Fibroblast of lung (primary cell): ENCODE measurements around the gene DUSP14. TPM values are rescaled to one million over a fixed set of nuclear protein-coding genes. Genes with fewer than 3 reads are reported as not detected.
"Not testable (repeated sequence)": the region's sequence is repeated elsewhere in the genome, so short reads cannot be mapped to it uniquely, and the experiment has no call there.

Experiments used
- DNase-seq, 2 donors: peaks; one replicate each; pipeline versions ENCODE4 v3.0.0 to v3.0.0-alpha.2; 2010; ENCODE audit warnings: low read depth in 2 of 2
- H2AFZ ChIP-seq: 2 replicates; pipeline ENCODE4 v1.5.1; 2012; ENCODE audit warnings: low read length, control low read depth, inconsistent platforms
- H3K27ac ChIP-seq: 2 replicates; pipeline ENCODE4 v1.5.1; 2011; ENCODE audit warnings: low read length, control low read depth; ENCODE audit not compliant: insufficient read depth
- H3K27me3 ChIP-seq: 2 replicates; pipeline ENCODE4 v1.5.1; 2011; ENCODE audit warnings: mild to moderate bottlenecking, low read length; ENCODE audit not compliant: control insufficient read depth, insufficient read depth
- H3K36me3 ChIP-seq: 2 replicates; pipeline ENCODE4 v1.5.1; 2011; ENCODE audit warnings: low read length; ENCODE audit not compliant: control insufficient read depth, insufficient read depth
- H3K4me1 ChIP-seq: 2 replicates; pipeline ENCODE4 v1.5.1; 2011; ENCODE audit warnings: low read length; ENCODE audit not compliant: control insufficient read depth, insufficient read depth; ENCODE audit errors: extremely low read depth
- H3K4me2 ChIP-seq: 2 replicates; pipeline ENCODE4 v1.5.1; 2011; ENCODE audit warnings: low read length, control low read depth; ENCODE audit not compliant: insufficient read depth; ENCODE audit errors: extremely low read depth
- H3K4me3 ChIP-seq, 4 experiments: fragments of 200-600 bp in 1 of 4; sonication (generic) in 1 of 4; replicated peaks in 1 of 4; 2 replicates each; pipeline ENCODE4 v1.5.1; 2011 to 2016; ENCODE audit warnings: low read length in 4 of 4, low read depth in 3 of 4, mild to moderate bottlenecking in 3 of 4, control low read depth in 2 of 4, inconsistent platforms in 1 of 4, mixed read lengths in 1 of 4; ENCODE audit not compliant: insufficient read depth in 1 of 4; ENCODE audit errors: control extremely low read depth in 1 of 4
- H3K79me2 ChIP-seq: 2 replicates; pipeline ENCODE4 v1.5.1; 2012; ENCODE audit warnings: mild to moderate bottlenecking, low read length, inconsistent platforms; ENCODE audit not compliant: control insufficient read depth, insufficient read depth
- H3K9ac ChIP-seq: 2 replicates; pipeline ENCODE4 v1.5.1; 2011; ENCODE audit warnings: mild to moderate bottlenecking, low read length, control low read depth; ENCODE audit not compliant: insufficient read depth
- H3K9me3 ChIP-seq: 2 replicates; pipeline ENCODE4 v1.5.1; 2012; ENCODE audit warnings: low read depth, low read length; ENCODE audit not compliant: control insufficient read depth, insufficient read depth
- H4K20me1 ChIP-seq: 2 replicates; pipeline ENCODE4 v1.5.1; 2011; ENCODE audit warnings: low read length; ENCODE audit not compliant: control insufficient read depth, insufficient read depth; ENCODE audit errors: extremely low read depth
- CTCF ChIP-seq, 2 donors: IDR thresholded peaks in 1 of 2; conservative IDR thresholded peaks in 1 of 2; 1 replicate in 1 of 2; 2 replicates in 1 of 2; pipeline ENCODE4 v1.5.1; 2011 to 2012; ENCODE audit warnings: low read length in 2 of 2, control low read depth in 1 of 2, inconsistent platforms in 1 of 2, low read depth in 1 of 2, mild to moderate bottlenecking in 1 of 2
- EZH2 ChIP-seq: IDR thresholded peaks from 2 replicates; pipeline ENCODE4 v1.5.1; 2012; ENCODE audit warnings: low read length, control low read depth, mild to moderate bottlenecking; ENCODE audit errors: missing control alignments
- polyA minus RNA-seq: library from RNA; depleted of rRNA, polyadenylated mRNA; stranded (reverse); fragments of >200 nt; gene quantifications from 2 replicates; pipeline ENCODE4 v1.2.3, GENCODE V29; 2011; ENCODE audit warnings: low replicate concordance
- polyA plus RNA-seq, 2 donors: library from polyadenylated mRNA; depleted of rRNA in 1 of 2; stranded (reverse) in 1 of 2; unstranded in 1 of 2; fragments of >200 nt; gene quantifications; 2 replicates each; pipeline ENCODE4 v1.2.1, GENCODE V29; 2011 to 2012; ENCODE audit warnings: missing spikeins in 1 of 2
- total RNA-seq: library from RNA; depleted of rRNA; stranded (reverse); fragments of >200 nt; gene quantifications from 2 replicates; pipeline ENCODE4 v1.2.1, GENCODE V29; 2014

DUSP14 gene
- 61.4 and 121 TPM in 2 replicates for total RNA-seq
- polyA plus RNA-seq, result 153 and 161 TPM in 2 replicates
- polyA plus RNA-seq (2012), result 103 and 112 TPM in 2 replicates
- polyA minus RNA-seq, result 123 and 147 TPM in 2 replicates

- Histone ChIP-seq H3K36me3 (no peaks in the 10 kb centered on the region), H3K4me3 (peak within 1 kb of the TSS; percentile 82 to 92 (median 87)), H3K27ac (peak within 1 kb of the TSS; percentile 99), H3K27me3 (no peaks in the 10 kb centered on the region), H3K79me2 (peaks cover 40% of the 10 kb centered on the region), H3K4me1 (peaks cover 18% of the 10 kb centered on the region), H3K9ac (peak within 1 kb of the TSS; percentile 99), H3K9me3 (no peaks in the 10 kb centered on the region), H4K20me1 (no peaks in the 10 kb centered on the region), H3K4me2 (peak within 1 kb of the TSS; percentile 99), H2AFZ (no peak within 1 kb of the TSS)
- DNase-seq, result peak; percentile 75
- TF ChIP-seq CTCF (conservative IDR thresholded peaks at IDR 0.05 in 1 of 2, IDR thresholded peaks at IDR 0.05 in 1 of 2; ENCODE audit: low read depth in 1 of 2, low read length in 2 of 2), result no peak
- TF ChIP-seq EZH2, result no peak
Observed at GRCh38 chr17:37489197-37490001, at the start of gene DUSP14. TSS of gene DUSP14 (plus strand) at chr17:37489891. CDS start at chr17:37512273, 22,382 bp downstream.

- TF ChIP-seq EZH2 (no peak), CTCF (conservative IDR thresholded peaks at IDR 0.05 in 1 of 2, IDR thresholded peaks at IDR 0.05 in 1 of 2; ENCODE audit: low read depth in 1 of 2, low read length in 2 of 2) (no peak)
Observed at GRCh38 chr17:37440424-37440823, 49.3 kb upstream of the DUSP14 start.

GRCh38 chr17:37441369-37442014, 48.2 kb upstream of the DUSP14 start:
- not testable (repeated sequence) for H3K4me3 ChIP-seq, H2AFZ ChIP-seq, H3K9ac ChIP-seq, H3K79me2 ChIP-seq, H3K4me1 ChIP-seq, DNase-seq, H3K36me3 ChIP-seq, H3K9me3 ChIP-seq, H3K27me3 ChIP-seq, H4K20me1 ChIP-seq, H3K27ac ChIP-seq, H3K4me2 ChIP-seq

More at GRCh38 chr17:37440424-37440823, 49.3 kb upstream of the DUSP14 start:
- Histone ChIP-seq H3K4me1 (no peaks in the 10 kb centered on the region), H3K36me3 (peaks cover 6% of the 10 kb centered on the region), H3K9me3 (no peaks in the 10 kb centered on the region), H4K20me1 (no peaks in the 10 kb centered on the region), H3K9ac (no peak overlapping the region), H3K79me2 (no peaks in the 10 kb centered on the region), H2AFZ (no peak overlapping the region), H3K27me3 (no peaks in the 10 kb centered on the region), H3K27ac (no peak overlapping the region), H3K4me2 (no peak overlapping the region), H3K4me3 (no peak overlapping the region)
- no peak for DNase-seq
